GM19395 (cell line): ENCODE results near the gene TMEM138.

Experiments used
- ATAC-seq: cut with Tn5 transposase; IDR thresholded peaks from one replicate; pipeline ENCODE4 v1.9.1; 2021; ENCODE audit warnings: mild to moderate bottlenecking, moderate library complexity; ENCODE audit not compliant: unreplicated experiment

Gene TMEM138

GRCh38 chr11:61361741-61362541 is at the start of gene TMEM138, which contains the start of gene CYB561A3:
TMEM138 (plus strand) TSS chr11:61362374; CDS start chr11:61364391, 2,017 bp downstream.
CYB561A3 (minus strand) TSS chr11:61361882; CDS start chr11:61356713, 5,169 bp downstream.
- ATAC-seq, result peak; percentile 87

GRCh38 chr11:61315260-61315659 is 46.9 kb upstream of the TMEM138 start:
- no peak for ATAC-seq

GRCh38 chr11:61325649-61326414 is 36.3 kb upstream of the TMEM138 start:
- no peak for ATAC-seq

- ATAC-seq, result no peak
Observed at GRCh38 chr11:61327669-61328071, 34.5 kb upstream of the TMEM138 start.

- ATAC-seq, result no peak
Observed at GRCh38 chr11:61328351-61328750, 33.8 kb upstream of the TMEM138 start.

- ATAC-seq, result no peak
Observed at GRCh38 chr11:61329871-61330270, 32.3 kb upstream of the TMEM138 start.

- ATAC-seq, result no peak
Observed at GRCh38 chr11:61331651-61332050, 30.5 kb upstream of the TMEM138 start.

GRCh38 chr11:61332281-61332796 is 29.8 kb upstream of the TMEM138 start:
- ATAC-seq, result no peak

GRCh38 chr11:61332797-61333549 is 29.2 kb upstream of the TMEM138 start, which contains the start of the genes DDB1 and TKFC:
DDB1 (minus strand) TSS chr11:61333105; CDS start chr11:61332968, 137 bp downstream.
TKFC (plus strand) TSS chr11:61333228; CDS start chr11:61334729, 1,501 bp downstream.
- ATAC-seq, result peak; percentile 85

- peak; percentile 24 for ATAC-seq
Observed at GRCh38 chr11:61333550-61334433, 28.4 kb upstream of the TMEM138 start.

- no peak for ATAC-seq
Observed at GRCh38 chr11:61334434-61335354, 27.5 kb upstream of the TMEM138 start.

- ATAC-seq, result no peak
Observed at GRCh38 chr11:61335355-61335710, 26.8 kb upstream of the TMEM138 start.

- ATAC-seq, result peak; percentile 52
Observed at GRCh38 chr11:61336171-61336935, 25.8 kb upstream of the TMEM138 start.

- ATAC-seq, result no peak
Observed at GRCh38 chr11:61337706-61338470, 24.3 kb upstream of the TMEM138 start.

- no peak for ATAC-seq
Observed at GRCh38 chr11:61338783-61339489, 23.2 kb upstream of the TMEM138 start.

- no peak for ATAC-seq
Observed at GRCh38 chr11:61339490-61339878, 22.7 kb upstream of the TMEM138 start.

GRCh38 chr11:61340979-61341378 is 21.2 kb upstream of the TMEM138 start:
- no peak for ATAC-seq
